ENCODE measurements around the gene SULT1A2. TPM values are rescaled to one million over a fixed set of nuclear protein-coding genes. Genes with fewer than 3 reads are reported as not detected.

Gene SULT1A2
- total and polyA plus RNA-seq, 2 of the 13 experiments (the other 11 are each of a cell fraction or from before 2014, with no cell fraction given), result 33.0 to 34.2 TPM

DNA sequence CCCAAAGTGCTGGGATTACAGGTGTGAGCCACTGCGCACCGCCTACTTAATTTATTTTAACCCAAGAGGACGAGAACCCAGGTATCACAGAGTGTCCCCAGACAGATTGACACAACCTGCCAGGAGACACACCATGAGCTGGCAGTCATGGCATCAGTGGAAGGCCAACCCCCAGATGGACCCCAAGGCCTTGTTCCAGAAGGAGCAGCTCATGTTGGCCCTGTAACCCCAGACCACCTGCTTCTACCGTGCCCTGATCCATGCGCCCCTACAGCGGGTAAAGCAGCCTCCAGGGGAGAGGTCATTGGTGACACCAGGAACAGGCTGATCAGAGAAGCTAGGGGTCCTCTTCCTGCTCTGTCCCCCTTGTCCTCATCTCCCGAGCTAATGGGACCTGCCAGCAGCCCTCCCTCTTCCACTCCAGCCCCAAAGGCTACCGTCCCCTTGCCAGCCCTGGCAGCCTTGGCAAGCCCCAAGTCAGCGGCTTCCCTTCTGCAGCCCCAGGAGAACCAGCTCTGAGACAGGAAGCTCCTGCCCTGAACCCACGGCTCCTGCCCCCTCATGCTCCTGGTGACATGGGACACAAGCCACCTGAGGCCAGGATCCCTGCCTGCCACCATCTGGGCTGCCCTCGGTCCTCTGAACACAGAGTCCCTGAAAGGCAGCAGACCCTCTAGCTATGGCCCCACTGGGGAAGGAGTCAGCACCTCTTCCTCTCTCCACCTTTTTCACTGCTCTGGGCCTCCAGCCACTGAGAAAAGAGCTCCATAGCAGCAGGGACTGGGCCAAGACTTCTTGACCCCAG is 6.7 kb upstream of the SULT1A2 start (continued):
- TF ChIP-seq ZNF569 (CRISPR knock-in tag; IDR thresholded peaks at IDR 0.05; ENCODE audit: borderline replicate concordance), result no peak
- TF ChIP-seq PITX1 (CRISPR knock-in tag; IDR thresholded peaks at IDR 0.05), result 0 out of 2 replicates have a peak, but pooled peaks have one; percentile 8
- no peak for TF ChIP-seq HDAC1 (CRISPR knock-in tag; IDR thresholded peaks at IDR 0.05)
- 0 out of 4 replicates have a peak, but pooled peaks of 1 of the 2 experiments have one; percentile 42 for TF ChIP-seq POLR2A (IDR thresholded peaks at IDR 0.05; ENCODE audit: insufficient read depth in 1 of 2, low read depth in 2 of 2, low read length in 2 of 2)
- TF ChIP-seq, protein P1, sequence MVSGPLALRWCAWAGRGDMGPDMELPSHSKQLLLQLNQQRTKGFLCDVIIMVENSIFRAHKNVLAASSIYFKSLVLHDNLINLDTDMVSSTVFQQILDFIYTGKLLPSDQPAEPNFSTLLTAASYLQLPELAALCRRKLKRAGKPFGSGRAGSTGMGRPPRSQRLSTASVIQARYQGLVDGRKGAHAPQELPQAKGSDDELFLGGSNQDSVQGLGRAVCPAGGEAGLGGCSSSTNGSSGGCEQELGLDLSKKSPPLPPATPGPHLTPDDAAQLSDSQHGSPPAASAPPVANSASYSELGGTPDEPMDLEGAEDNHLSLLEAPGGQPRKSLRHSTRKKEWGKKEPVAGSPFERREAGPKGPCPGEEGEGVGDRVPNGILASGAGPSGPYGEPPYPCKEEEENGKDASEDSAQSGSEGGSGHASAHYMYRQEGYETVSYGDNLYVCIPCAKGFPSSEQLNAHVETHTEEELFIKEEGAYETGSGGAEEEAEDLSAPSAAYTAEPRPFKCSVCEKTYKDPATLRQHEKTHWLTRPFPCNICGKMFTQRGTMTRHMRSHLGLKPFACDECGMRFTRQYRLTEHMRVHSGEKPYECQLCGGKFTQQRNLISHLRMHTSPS (CRISPR knock-in tag; IDR thresholded peaks at IDR 0.05; ENCODE audit: low read depth), result no peak; the same call in 1 of the 2 replicates
- TF ChIP-seq ZNF616 (CRISPR knock-in tag; IDR thresholded peaks at IDR 0.05; ENCODE audit: low read depth), result no peak
- TF ChIP-seq HNF4A (CRISPR knock-in tag; IDR thresholded peaks at IDR 0.05), result no peak
- TF ChIP-seq, protein P2, sequence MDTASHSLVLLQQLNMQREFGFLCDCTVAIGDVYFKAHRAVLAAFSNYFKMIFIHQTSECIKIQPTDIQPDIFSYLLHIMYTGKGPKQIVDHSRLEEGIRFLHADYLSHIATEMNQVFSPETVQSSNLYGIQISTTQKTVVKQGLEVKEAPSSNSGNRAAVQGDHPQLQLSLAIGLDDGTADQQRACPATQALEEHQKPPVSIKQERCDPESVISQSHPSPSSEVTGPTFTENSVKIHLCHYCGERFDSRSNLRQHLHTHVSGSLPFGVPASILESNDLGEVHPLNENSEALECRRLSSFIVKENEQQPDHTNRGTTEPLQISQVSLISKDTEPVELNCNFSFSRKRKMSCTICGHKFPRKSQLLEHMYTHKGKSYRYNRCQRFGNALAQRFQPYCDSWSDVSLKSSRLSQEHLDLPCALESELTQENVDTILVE (CRISPR knock-in tag; IDR thresholded peaks at IDR 0.05), result no peak
- no peak for TF ChIP-seq ZNF335 (CRISPR knock-in tag; IDR thresholded peaks at IDR 0.05)
- TF ChIP-seq CREB1 (IDR thresholded peaks at IDR 0.05), result no peak
- TF ChIP-seq CREB1 (CRISPR knock-in tag; IDR thresholded peaks at IDR 0.05), result no peak
- no peak for TF ChIP-seq ZNF674 (CRISPR knock-in tag; IDR thresholded peaks at IDR 0.05; ENCODE audit: low read depth)
- no peak for TF ChIP-seq MTF1 (CRISPR knock-in tag; IDR thresholded peaks at IDR 0.05)
- no peak for TF ChIP-seq MEF2D (CRISPR knock-in tag; IDR thresholded peaks at IDR 0.05)
- TF ChIP-seq, protein P3, sequence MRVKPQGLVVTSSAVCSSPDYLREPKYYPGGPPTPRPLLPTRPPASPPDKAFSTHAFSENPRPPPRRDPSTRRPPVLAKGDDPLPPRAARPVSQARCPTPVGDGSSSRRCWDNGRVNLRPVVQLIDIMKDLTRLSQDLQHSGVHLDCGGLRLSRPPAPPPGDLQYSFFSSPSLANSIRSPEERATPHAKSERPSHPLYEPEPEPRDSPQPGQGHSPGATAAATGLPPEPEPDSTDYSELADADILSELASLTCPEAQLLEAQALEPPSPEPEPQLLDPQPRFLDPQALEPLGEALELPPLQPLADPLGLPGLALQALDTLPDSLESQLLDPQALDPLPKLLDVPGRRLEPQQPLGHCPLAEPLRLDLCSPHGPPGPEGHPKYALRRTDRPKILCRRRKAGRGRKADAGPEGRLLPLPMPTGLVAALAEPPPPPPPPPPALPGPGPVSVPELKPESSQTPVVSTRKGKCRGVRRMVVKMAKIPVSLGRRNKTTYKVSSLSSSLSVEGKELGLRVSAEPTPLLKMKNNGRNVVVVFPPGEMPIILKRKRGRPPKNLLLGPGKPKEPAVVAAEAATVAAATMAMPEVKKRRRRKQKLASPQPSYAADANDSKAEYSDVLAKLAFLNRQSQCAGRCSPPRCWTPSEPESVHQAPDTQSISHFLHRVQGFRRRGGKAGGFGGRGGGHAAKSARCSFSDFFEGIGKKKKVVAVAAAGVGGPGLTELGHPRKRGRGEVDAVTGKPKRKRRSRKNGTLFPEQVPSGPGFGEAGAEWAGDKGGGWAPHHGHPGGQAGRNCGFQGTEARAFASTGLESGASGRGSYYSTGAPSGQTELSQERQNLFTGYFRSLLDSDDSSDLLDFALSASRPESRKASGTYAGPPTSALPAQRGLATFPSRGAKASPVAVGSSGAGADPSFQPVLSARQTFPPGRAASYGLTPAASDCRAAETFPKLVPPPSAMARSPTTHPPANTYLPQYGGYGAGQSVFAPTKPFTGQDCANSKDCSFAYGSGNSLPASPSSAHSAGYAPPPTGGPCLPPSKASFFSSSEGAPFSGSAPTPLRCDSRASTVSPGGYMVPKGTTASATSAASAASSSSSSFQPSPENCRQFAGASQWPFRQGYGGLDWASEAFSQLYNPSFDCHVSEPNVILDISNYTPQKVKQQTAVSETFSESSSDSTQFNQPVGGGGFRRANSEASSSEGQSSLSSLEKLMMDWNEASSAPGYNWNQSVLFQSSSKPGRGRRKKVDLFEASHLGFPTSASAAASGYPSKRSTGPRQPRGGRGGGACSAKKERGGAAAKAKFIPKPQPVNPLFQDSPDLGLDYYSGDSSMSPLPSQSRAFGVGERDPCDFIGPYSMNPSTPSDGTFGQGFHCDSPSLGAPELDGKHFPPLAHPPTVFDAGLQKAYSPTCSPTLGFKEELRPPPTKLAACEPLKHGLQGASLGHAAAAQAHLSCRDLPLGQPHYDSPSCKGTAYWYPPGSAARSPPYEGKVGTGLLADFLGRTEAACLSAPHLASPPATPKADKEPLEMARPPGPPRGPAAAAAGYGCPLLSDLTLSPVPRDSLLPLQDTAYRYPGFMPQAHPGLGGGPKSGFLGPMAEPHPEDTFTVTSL (CRISPR knock-in tag; IDR thresholded peaks at IDR 0.05; ENCODE audit: borderline replicate concordance), result no peak
- TF ChIP-seq SNAPC2 (CRISPR knock-in tag; IDR thresholded peaks at IDR 0.05), result no peak
- peak; percentile 60 for TF ChIP-seq BORCS8-MEF2B (CRISPR knock-in tag; IDR thresholded peaks at IDR 0.05)
- TF ChIP-seq ZNF775 (CRISPR knock-in tag; IDR thresholded peaks at IDR 0.05; ENCODE audit: borderline replicate concordance), result no peak
- TF ChIP-seq, protein P4, sequence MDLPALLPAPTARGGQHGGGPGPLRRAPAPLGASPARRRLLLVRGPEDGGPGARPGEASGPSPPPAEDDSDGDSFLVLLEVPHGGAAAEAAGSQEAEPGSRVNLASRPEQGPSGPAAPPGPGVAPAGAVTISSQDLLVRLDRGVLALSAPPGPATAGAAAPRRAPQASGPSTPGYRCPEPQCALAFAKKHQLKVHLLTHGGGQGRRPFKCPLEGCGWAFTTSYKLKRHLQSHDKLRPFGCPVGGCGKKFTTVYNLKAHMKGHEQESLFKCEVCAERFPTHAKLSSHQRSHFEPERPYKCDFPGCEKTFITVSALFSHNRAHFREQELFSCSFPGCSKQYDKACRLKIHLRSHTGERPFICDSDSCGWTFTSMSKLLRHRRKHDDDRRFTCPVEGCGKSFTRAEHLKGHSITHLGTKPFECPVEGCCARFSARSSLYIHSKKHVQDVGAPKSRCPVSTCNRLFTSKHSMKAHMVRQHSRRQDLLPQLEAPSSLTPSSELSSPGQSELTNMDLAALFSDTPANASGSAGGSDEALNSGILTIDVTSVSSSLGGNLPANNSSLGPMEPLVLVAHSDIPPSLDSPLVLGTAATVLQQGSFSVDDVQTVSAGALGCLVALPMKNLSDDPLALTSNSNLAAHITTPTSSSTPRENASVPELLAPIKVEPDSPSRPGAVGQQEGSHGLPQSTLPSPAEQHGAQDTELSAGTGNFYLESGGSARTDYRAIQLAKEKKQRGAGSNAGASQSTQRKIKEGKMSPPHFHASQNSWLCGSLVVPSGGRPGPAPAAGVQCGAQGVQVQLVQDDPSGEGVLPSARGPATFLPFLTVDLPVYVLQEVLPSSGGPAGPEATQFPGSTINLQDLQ (CRISPR knock-in tag; IDR thresholded peaks at IDR 0.05), result 0 out of 2 replicates have a peak, but pooled peaks have one; percentile 47
